ENCODE measurements around the gene CPT2.

Gene CPT2

GRCh38 chr1:53260631-53261247 is 64.1 kb downstream of the CPT2 start:
- DNase-seq (ENCODE audit: low read depth in 1 of 2, low spot score in 1 of 2) = no peak

GRCh38 chr1:53262000-53262399 is 65.4 kb downstream of the CPT2 start:
- no peak for DNase-seq (ENCODE audit: low read depth in 1 of 2, low spot score in 1 of 2)

Data from stimulated activated CD4-positive, alpha-beta T cell treated with anti-CD3 and anti-CD28 coated beads, Interleukin-15, amount 100 ng/mL, for 1 hour (primary cell).